Kidney (tissue), 14 donors: ENCODE measurements around the gene UBE2F. TPM values are rescaled to one million over a fixed set of nuclear protein-coding genes. Genes with fewer than 3 reads are reported as not detected.

Source experiments
- DNase-seq, 5 donors: peaks; one replicate each; pipeline ENCODE4 v3.0.0-alpha.2; 2013 to 2020
- FAIRE-seq: peaks from 2 replicates; lab custom pipeline; 2012; peaks lifted over from hg19 to GRCh38; lab: Jason Lieb, UNC
- H3K27ac ChIP-seq, 2 donors: one replicate each; pipeline ENCODE4 v1.7.0; 2013; ENCODE audit warnings: low read depth in 2 of 2, low read length in 2 of 2, inconsistent platforms in 1 of 2
- H3K27me3 ChIP-seq: one replicate; pipeline ENCODE4 v1.7.1; 2013; ENCODE audit warnings: low read length, inconsistent platforms; ENCODE audit not compliant: control insufficient read depth, insufficient read depth
- H3K36me3 ChIP-seq, 3 donors: one replicate each; pipeline versions ENCODE4 v1.7.0 to v1.7.1; 2013; ENCODE audit warnings: low read length in 3 of 3, control low read depth in 1 of 3, inconsistent platforms in 1 of 3; ENCODE audit not compliant: insufficient read depth in 3 of 3, control insufficient read depth in 2 of 3
- H3K4me1 ChIP-seq, 3 donors: one replicate each; pipeline versions ENCODE4 v1.7.0 to v1.7.1; 2013; ENCODE audit warnings: low read length in 3 of 3, inconsistent platforms in 1 of 3, low read depth in 1 of 3; ENCODE audit not compliant: control insufficient read depth in 2 of 3, insufficient read depth in 2 of 3
- H3K4me3 ChIP-seq, 3 donors: one replicate each; pipeline versions ENCODE4 v1.7.0 to v1.8.1; 2013; ENCODE audit warnings: low read length in 3 of 3, control low read depth in 1 of 3, inconsistent platforms in 1 of 3
- H3K9ac ChIP-seq, 3 donors: one replicate each; pipeline versions ENCODE4 v1.7.0 to v1.7.1; 2013; ENCODE audit warnings: low read length in 3 of 3, control low read depth in 1 of 3, inconsistent platforms in 1 of 3
- H3K9me3 ChIP-seq, 3 donors: one replicate each; pipeline versions ENCODE4 v1.7.0 to v1.7.1; 2013; ENCODE audit warnings: low read length in 3 of 3, control low read depth in 1 of 3, inconsistent platforms in 1 of 3; ENCODE audit not compliant: control insufficient read depth in 2 of 3, insufficient read depth in 1 of 3
- intact Hi-C: fragments of 100-400 bp; cut with DNase I; formaldehyde crosslinking; loops from one replicate; pipeline ENCODE4 v1.11.1; 2022
- polyA plus RNA-seq: library from polyadenylated mRNA; stranded (reverse); fragments of 350-450 nt; fragmentation: Illumina TruSeq; extraction: RNeasy Lipid Tissue Mini Kit (QIAGEN cat#74804); gene quantifications from one replicate; pipeline ENCODE4 v1.2.3, GENCODE V29; 2014; ENCODE audit warnings: low read depth, low replicate concordance; ENCODE audit not compliant: insufficient read depth
- total RNA-seq: library from RNA; stranded (reverse); fragmentation: NEBNext Ultra II Directional; extraction: Animal tissue kit (Norgen Biotek cat#: 25700); gene quantifications from one replicate; pipeline ENCODE4 v1.2.1, GENCODE V29; 2021
- TF ChIP-seq, protein P1 (sequence below): IDR thresholded peaks from 3 replicates; pipeline ENCODE4 v1.5.1; 2012; ENCODE audit warnings: mild to moderate bottlenecking, moderate library complexity, borderline replicate concordance; ENCODE audit not compliant: insufficient read depth; ENCODE audit errors: extremely low read depth
- donor health status: control.
- donor health status: control.
- donor health status: control.
- donor health status: control.
- donor health status: control.
- donor health status: DM: yes; HTN: yes; CAD: no.
- donor health status: Normal renal cell carcinoma (clear cell type).

Gene UBE2F
- total and polyA plus RNA-seq, 2 donors from 2014 or later, result 34.5 to 68.7 TPM

GRCh38 chr2:238069021-238069709 lies 102.4 kb downstream of the UBE2F start:
- no peak overlapping the region for H3K27ac ChIP-seq
- FAIRE-seq (no peak), DNase-seq (no peak)
- intact Hi-C loops, result no loop called here
- H3K36me3 ChIP-seq, result peaks cover 0 to 4% (median 3%) of the 10 kb centered on the region in 3 donors
- no peak overlapping the region for H3K4me3 ChIP-seq
- peaks cover 0 to 2% (median 0%) of the 10 kb centered on the region in 3 donors for H3K9me3 ChIP-seq
- H3K4me1 ChIP-seq, result peaks cover 0 to 7% (median 3%) of the 10 kb centered on the region in 3 donors
- H3K27me3 ChIP-seq, result no peaks in the 10 kb centered on the region
- TF ChIP-seq, protein P1, sequence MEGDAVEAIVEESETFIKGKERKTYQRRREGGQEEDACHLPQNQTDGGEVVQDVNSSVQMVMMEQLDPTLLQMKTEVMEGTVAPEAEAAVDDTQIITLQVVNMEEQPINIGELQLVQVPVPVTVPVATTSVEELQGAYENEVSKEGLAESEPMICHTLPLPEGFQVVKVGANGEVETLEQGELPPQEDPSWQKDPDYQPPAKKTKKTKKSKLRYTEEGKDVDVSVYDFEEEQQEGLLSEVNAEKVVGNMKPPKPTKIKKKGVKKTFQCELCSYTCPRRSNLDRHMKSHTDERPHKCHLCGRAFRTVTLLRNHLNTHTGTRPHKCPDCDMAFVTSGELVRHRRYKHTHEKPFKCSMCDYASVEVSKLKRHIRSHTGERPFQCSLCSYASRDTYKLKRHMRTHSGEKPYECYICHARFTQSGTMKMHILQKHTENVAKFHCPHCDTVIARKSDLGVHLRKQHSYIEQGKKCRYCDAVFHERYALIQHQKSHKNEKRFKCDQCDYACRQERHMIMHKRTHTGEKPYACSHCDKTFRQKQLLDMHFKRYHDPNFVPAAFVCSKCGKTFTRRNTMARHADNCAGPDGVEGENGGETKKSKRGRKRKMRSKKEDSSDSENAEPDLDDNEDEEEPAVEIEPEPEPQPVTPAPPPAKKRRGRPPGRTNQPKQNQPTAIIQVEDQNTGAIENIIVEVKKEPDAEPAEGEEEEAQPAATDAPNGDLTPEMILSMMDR, result no peak
- H3K9ac ChIP-seq, result no peak overlapping the region

DNA sequence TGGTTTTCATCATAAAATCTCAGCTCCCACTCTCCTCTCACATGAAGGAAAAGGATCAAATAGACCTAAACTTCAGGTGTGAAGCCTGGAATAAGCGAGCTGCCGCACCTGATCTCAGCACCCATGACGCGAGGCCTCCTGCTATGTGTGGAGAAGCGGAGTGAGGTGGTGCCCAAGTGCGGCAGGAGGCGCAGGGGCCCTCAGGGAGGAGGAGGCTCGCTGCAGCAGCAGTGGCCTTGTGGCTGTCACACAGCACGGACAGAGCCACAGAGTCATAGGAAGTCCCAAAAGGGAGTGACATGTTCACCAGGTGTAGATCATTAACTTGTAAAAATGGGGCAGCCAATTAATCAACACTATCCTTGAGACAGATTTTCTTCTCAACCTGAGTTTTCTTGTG lies 103.1 kb downstream of the UBE2F start:
- H3K27me3 ChIP-seq, result no peaks in the 10 kb centered on the region
- FAIRE-seq (no peak), DNase-seq (no peak)
- H3K4me1 ChIP-seq, result peaks cover 0 to 6% (median 0%) of the 10 kb centered on the region in 3 donors
- H3K9ac ChIP-seq, result no peak overlapping the region
- no peak overlapping the region for H3K4me3 ChIP-seq
- intact Hi-C loops, result no loop called here
- TF ChIP-seq, protein P1, result no peak
- peaks cover 0 to 2% (median 0%) of the 10 kb centered on the region in 3 donors for H3K9me3 ChIP-seq
- peaks cover 0 to 4% (median 3%) of the 10 kb centered on the region in 3 donors for H3K36me3 ChIP-seq
- H3K27ac ChIP-seq, result no peak overlapping the region

GRCh38 chr2:238075397-238075796 lies 108.6 kb downstream of the UBE2F start:
- Histone ChIP-seq H3K27ac (no peak overlapping the region), H3K36me3 (peaks cover 0 to 6% (median 3%) of the 10 kb centered on the region in 3 donors), H3K4me1 (no peaks in the 10 kb centered on the region), H3K9ac (no peak overlapping the region), H3K4me3 (no peak overlapping the region), H3K27me3 (no peaks in the 10 kb centered on the region), H3K9me3 (peaks cover 0 to 2% (median 0%) of the 10 kb centered on the region in 3 donors)
- intact Hi-C loops, result no loop called here
- DNase-seq, result no peak
- no peak for FAIRE-seq
- TF ChIP-seq, protein P1, result no peak
